Coronary artery (tissue), 2 donors: ENCODE data around the gene IL17RE.
A peak's percentile ranks its signal among the peaks of the same experiment; 100 is the strongest.
"Not testable (repeated sequence)": the region's sequence is repeated elsewhere in the genome, so short reads cannot be mapped to it uniquely, and the experiment has no call there.

Experiments
- DNase-seq: peaks from one replicate; pipeline ENCODE4 v3.0.0-alpha.2; 2017; ENCODE audit warnings: low spot score
- H3K27ac ChIP-seq, 2 donors: fragments of 200-600 bp; sonication (generic); one replicate each; pipeline ENCODE4 v1.5.1; 2016 to 2019
- H3K4me3 ChIP-seq: fragments of 200-600 bp; sonication (generic); 2 replicates; pipeline ENCODE4 v1.5.1; 2016; ENCODE audit warnings: mild to moderate bottlenecking, moderate library complexity
- CTCF ChIP-seq: fragments of 200-600 bp; sonication (generic); IDR thresholded peaks from one replicate; pipeline ENCODE4 v1.5.1; 2019; ENCODE audit warnings: antibody characterized with exemption

Gene IL17RE

GRCh38 chr3:9902372-9903237, at the start of gene IL17RE:
Gene IL17RE (plus strand): TSS chr3:9902848. CDS start chr3:9902933, 85 bp downstream.
- Histone ChIP-seq H3K27ac (peak within 1 kb of the TSS; percentile 83), H3K4me3 (peak within 1 kb of the TSS; percentile 66)
- TF ChIP-seq CTCF = no peak
- no peak for DNase-seq

GRCh38 chr3:9854291-9854940, 48.2 kb upstream of the IL17RE start:
- H3K4me3 ChIP-seq, H3K27ac ChIP-seq: not testable (repeated sequence)

GRCh38 chr3:9855594-9855993, 47.1 kb upstream of the IL17RE start:
- TF ChIP-seq CTCF = no peak
- Histone ChIP-seq H3K27ac (no peak overlapping the region), H3K4me3 (no peak overlapping the region)
- DNase-seq = peak; percentile 31

More at GRCh38 chr3:9854291-9854940, 48.2 kb upstream of the IL17RE start:
- not testable (repeated sequence) for DNase-seq

GRCh38 chr3:9859530-9860025, 43.1 kb upstream of the IL17RE start:
- no peak overlapping the region for H3K4me3 ChIP-seq
- TF ChIP-seq CTCF = no peak
- no peak overlapping the region for H3K27ac ChIP-seq
- DNase-seq = no peak

GRCh38 chr3:9861201-9861600, 41.4 kb upstream of the IL17RE start:
- Histone ChIP-seq H3K27ac (no peak overlapping the region), H3K4me3 (no peak overlapping the region)
- TF ChIP-seq CTCF = no peak
- DNase-seq = no peak

GRCh38 chr3:9861626-9862130, 41.0 kb upstream of the IL17RE start:
- Histone ChIP-seq H3K4me3 (no peak overlapping the region), H3K27ac (peak overlapping the region in 1 of 2 donors; percentile 56)
- TF ChIP-seq CTCF = no peak
- DNase-seq = no peak

- TF ChIP-seq CTCF = no peak
- peak overlapping the region; percentile 50 to 56 for H3K27ac ChIP-seq
- peak overlapping the region; percentile 63 for H3K4me3 ChIP-seq
- DNase-seq = no peak
These were observed 40.1 kb upstream of the IL17RE start for GRCh38 chr3:9862391-9863057.
